NCI-H524 (cell line): Measurements from ENCODE around the gene NIT2.
"Not testable (repeated sequence)": the region's sequence is repeated elsewhere in the genome, so short reads cannot be mapped to it uniquely, and the experiment has no call there.

Source experiments
- DNase-seq, 2 experiments: peaks; one replicate each; lab custom pipeline; 2025; lab: John Stamatoyannopoulos, UW

The NIT2 gene

GRCh38 chr3:100338911-100339310, 4.4 kb downstream of the NIT2 start:
- DNase-seq: no peak

- DNase-seq: no peak
These were observed 5.2 kb downstream of the NIT2 start for GRCh38 chr3:100339786-100340185.

GRCh38 chr3:100340527-100340926, 6.0 kb downstream of the NIT2 start:
- no peak for DNase-seq

- no peak for DNase-seq
These were observed 14.2 kb downstream of the NIT2 start for GRCh38 chr3:100348727-100349126.

GRCh38 chr3:100351770-100352169, 17.2 kb downstream of the NIT2 start:
- DNase-seq: not testable (repeated sequence)

GRCh38 chr3:100352296-100353231, 18.0 kb downstream of the NIT2 start:
- DNase-seq: no peak

GRCh38 chr3:100354850-100355249, 20.3 kb downstream of the NIT2 start:
- peak; percentile 54 to 81 for DNase-seq

- DNase-seq: no peak
These were observed 23.9 kb downstream of the NIT2 start for GRCh38 chr3:100358413-100358812.

GRCh38 chr3:100359035-100359434, 24.5 kb downstream of the NIT2 start:
- DNase-seq: no peak

- DNase-seq: no peak
These were observed 26.4 kb downstream of the NIT2 start for GRCh38 chr3:100360757-100361496.

GRCh38 chr3:100361897-100362296, 27.3 kb downstream of the NIT2 start:
- no peak for DNase-seq

GRCh38 chr3:100364421-100364820, 29.9 kb downstream of the NIT2 start:
- DNase-seq: no peak

- DNase-seq: no peak
These were observed 31.9 kb downstream of the NIT2 start for GRCh38 chr3:100366424-100366823.

GRCh38 chr3:100368441-100368840, 33.9 kb downstream of the NIT2 start:
- DNase-seq: no peak

GRCh38 chr3:100370756-100371155, 36.2 kb downstream of the NIT2 start:
- DNase-seq: no peak

GRCh38 chr3:100374521-100374920, 40.0 kb downstream of the NIT2 start:
- no peak for DNase-seq

GRCh38 chr3:100376301-100376700, 41.7 kb downstream of the NIT2 start:
- DNase-seq: no peak

GRCh38 chr3:100384733-100385525, 50.4 kb downstream of the NIT2 start:
- DNase-seq: no peak

- DNase-seq: no peak
These were observed 52.0 kb downstream of the NIT2 start for GRCh38 chr3:100386437-100387074.

- DNase-seq: no peak
These were observed 54.5 kb downstream of the NIT2 start for GRCh38 chr3:100389025-100389424.

- DNase-seq: no peak
These were observed 61.3 kb downstream of the NIT2 start for GRCh38 chr3:100395679-100396431.
